ENCODE measurements around the gene SMARCB1. TPM values are rescaled to one million over a fixed set of nuclear protein-coding genes. Genes with fewer than 3 reads are reported as not detected.

Gene SMARCB1
- total RNA-seq, 1 experiment from 2014 or later, result 136 TPM

DNA sequence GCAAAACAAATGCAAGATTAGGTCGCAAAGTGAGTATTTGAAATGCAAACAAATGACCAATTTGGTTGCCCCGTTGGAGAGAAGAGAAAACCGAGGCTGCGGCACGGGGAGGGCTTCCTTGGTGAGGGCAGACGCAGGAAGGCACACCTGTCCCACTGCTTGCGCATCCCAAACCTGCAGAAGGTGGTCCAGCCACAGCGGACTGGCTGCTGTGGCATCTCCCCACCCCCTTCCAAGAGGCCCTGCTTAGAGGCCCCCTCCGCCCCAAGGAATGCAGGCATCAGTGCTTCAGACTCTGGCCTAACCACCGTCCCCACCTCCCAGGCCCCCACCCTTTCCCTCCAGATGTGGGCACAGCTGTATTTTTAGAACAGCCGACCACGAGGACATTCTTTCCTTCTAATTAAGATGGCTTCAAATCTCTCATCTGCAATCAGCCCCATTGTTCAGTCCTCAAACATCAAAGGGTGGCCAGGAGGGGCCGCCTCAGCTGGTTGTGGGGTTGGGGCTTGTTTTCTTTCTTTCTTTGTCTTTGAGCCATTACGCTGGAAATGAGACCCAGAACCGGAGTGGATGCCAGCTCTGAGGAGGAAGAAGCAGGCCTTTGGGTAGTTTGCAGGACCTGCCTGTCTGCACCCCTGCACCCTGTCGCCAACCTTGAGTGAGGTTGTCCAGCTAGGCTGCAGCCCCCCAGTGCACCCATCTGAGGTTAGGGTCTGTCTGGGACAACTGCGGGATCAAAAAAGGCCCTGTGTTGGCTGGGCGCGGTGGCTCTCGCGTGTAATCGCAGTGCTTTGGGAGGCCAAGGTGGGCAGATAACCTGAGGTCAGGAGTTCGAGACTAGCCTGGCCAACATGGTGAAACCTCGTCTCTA lies 61.5 kb downstream of the SMARCB1 start:
- peak; percentile 71 for DNase-seq
- H3K4me1 ChIP-seq (ENCODE audit: insufficient read depth, low read length), result no peaks in the 10 kb centered on the region; the same call in 1 of the 2 replicates
- peaks cover 3% of the 10 kb centered on the region for H3K23me2 ChIP-seq (ENCODE audit: insufficient read length, low read depth, low read length, poor library complexity, severe bottlenecking)
- no peak overlapping the region for H3K56ac ChIP-seq (ENCODE audit: insufficient read length, low read depth, low read length)
- H3K4me2 ChIP-seq (ENCODE audit: insufficient read depth, insufficient read length, low read length), result no peak overlapping the region
- no peak overlapping the region for H3T11ph ChIP-seq (ENCODE audit: low read length)
- no peak overlapping the region for H2BK120ac ChIP-seq (ENCODE audit: low read depth, low read length, poor library complexity, severe bottlenecking)
- no peak overlapping the region for H2BK15ac ChIP-seq (ENCODE audit: low read depth, low read length)
- no peak overlapping the region for H2BK20ac ChIP-seq (ENCODE audit: low read depth, low read length, poor library complexity, severe bottlenecking)
- H2AK5ac ChIP-seq (ENCODE audit: insufficient read length, low read length), result no peak overlapping the region
- no peak overlapping the region for H4K5ac ChIP-seq (ENCODE audit: insufficient read length, low read depth, low read length)
- no peak overlapping the region for H3K18ac ChIP-seq (ENCODE audit: insufficient read length, low read depth, low read length)
- Mint-ChIP-seq H3K4me3 (peak overlapping the region in 1 of 2 experiments; percentile 60; a peak in 2 of 5 replicates), H3K4me1 (peaks cover 24 to 40% of the 10 kb centered on the region in 2 experiments), H3K36me3 (ENCODE audit: insufficient read depth in 1 of 3, low read depth in 3 of 3) (no peaks in the 10 kb centered on the region), H3K9me3 (no peaks in the 10 kb centered on the region; a peak in 1 of 5 replicates), H3K27me3 (ENCODE audit: low read depth) (peaks cover 18% of the 10 kb centered on the region), H3K27ac (0 out of 7 replicates have a peak overlapping the region, but pooled peaks of 1 of the 3 experiments have one; percentile 59)
- no peak overlapping the region for H3K23ac ChIP-seq (ENCODE audit: insufficient read length, low read depth, low read length)
- no peak overlapping the region for H4K91ac ChIP-seq (ENCODE audit: insufficient read length, low read depth, low read length)
- H3K9ac ChIP-seq (ENCODE audit: extremely low read depth, insufficient read length, low read length), result no peak overlapping the region
- H4K20me1 ChIP-seq (ENCODE audit: control insufficient read depth, insufficient read depth, insufficient read length), result no peaks in the 10 kb centered on the region
- WGBS (ENCODE audit: extremely low coverage, insufficient read length, low lambda C conversion rate), result no CpG with 5 or more reads among the region's 24 CpGs
- no peaks in the 10 kb centered on the region for H3K9me3 ChIP-seq (ENCODE audit: control insufficient read depth, low read depth, low read length)
- H4K8ac ChIP-seq (replicated peaks; ENCODE audit: insufficient read length, low read depth, low read length), result no peak overlapping the region
- no peak overlapping the region for H2BK5ac ChIP-seq (ENCODE audit: insufficient read length, low read length)
- H3K4ac ChIP-seq (ENCODE audit: low read depth, low read length), result no peak overlapping the region
- no peaks in the 10 kb centered on the region for H3K79me2 ChIP-seq (ENCODE audit: insufficient read depth, low read length)
- TF ChIP-seq, protein P1, sequence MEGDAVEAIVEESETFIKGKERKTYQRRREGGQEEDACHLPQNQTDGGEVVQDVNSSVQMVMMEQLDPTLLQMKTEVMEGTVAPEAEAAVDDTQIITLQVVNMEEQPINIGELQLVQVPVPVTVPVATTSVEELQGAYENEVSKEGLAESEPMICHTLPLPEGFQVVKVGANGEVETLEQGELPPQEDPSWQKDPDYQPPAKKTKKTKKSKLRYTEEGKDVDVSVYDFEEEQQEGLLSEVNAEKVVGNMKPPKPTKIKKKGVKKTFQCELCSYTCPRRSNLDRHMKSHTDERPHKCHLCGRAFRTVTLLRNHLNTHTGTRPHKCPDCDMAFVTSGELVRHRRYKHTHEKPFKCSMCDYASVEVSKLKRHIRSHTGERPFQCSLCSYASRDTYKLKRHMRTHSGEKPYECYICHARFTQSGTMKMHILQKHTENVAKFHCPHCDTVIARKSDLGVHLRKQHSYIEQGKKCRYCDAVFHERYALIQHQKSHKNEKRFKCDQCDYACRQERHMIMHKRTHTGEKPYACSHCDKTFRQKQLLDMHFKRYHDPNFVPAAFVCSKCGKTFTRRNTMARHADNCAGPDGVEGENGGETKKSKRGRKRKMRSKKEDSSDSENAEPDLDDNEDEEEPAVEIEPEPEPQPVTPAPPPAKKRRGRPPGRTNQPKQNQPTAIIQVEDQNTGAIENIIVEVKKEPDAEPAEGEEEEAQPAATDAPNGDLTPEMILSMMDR (conservative IDR thresholded peaks at IDR 0.05), result no peak
- no peak overlapping the region for H2BK12ac ChIP-seq (ENCODE audit: insufficient read length, low read depth, low read length)
- H3K14ac ChIP-seq (ENCODE audit: insufficient read depth, low read length), result no peak overlapping the region
- no peak overlapping the region for H2AFZ ChIP-seq (ENCODE audit: low read length)
- no peak overlapping the region for H3K27ac ChIP-seq (ENCODE audit: insufficient read length, low read depth, low read length)
- H3K79me1 ChIP-seq (ENCODE audit: insufficient read depth, low read depth, low read length, poor library complexity, severe bottlenecking), result no peaks in the 10 kb centered on the region
- no peaks in the 10 kb centered on the region for H3K27me3 ChIP-seq (ENCODE audit: insufficient read depth, low read length)
